OCI-LY7 (cell line): ENCODE data around the gene CELF2. TPM values are rescaled to one million over a fixed set of nuclear protein-coding genes. Genes with fewer than 3 reads are reported as not detected.
"Not testable (repeated sequence)": the region's sequence is repeated elsewhere in the genome, so short reads cannot be mapped to it uniquely, and the experiment has no call there.

Source experiments
- BruUV-seq: library from RNA; stranded (reverse); fragments of 400-500 nt; replicated peaks from 2 replicates; lab custom pipeline; 2021; lab: Mats Ljungman, UMichigan
- CTCF ChIA-PET: fragments of 300-600 bp; sonication (Branson Sonifier 250); formaldehyde crosslinking; loops from one replicate; lab custom pipeline; 2022; ENCODE audit warnings: antibody characterized with exemption; ENCODE audit not compliant: unreplicated experiment; lab: Charles Lee
- POLR2A ChIA-PET: fragments of 300-600 bp; sonication (Branson Sonifier 250); formaldehyde crosslinking; loops from one replicate; lab custom pipeline; 2022; ENCODE audit warnings: antibody characterized with exemption; lab: Charles Lee
- DNase-seq: peaks from one replicate; pipeline ENCODE4 v3.0.0-alpha.2; 2015; ENCODE audit warnings: low spot score
- H2AFZ ChIP-seq: fragments of 200-600 bp; sonication (generic), shearing (Covaris generic); 2 replicates; pipeline ENCODE4 v1.6.1; 2014; ENCODE audit warnings: mild to moderate bottlenecking, antibody characterized with exemption, low read length, moderate library complexity
- H3K27ac ChIP-seq: fragments of 200-600 bp; sonication (generic); 2 replicates; pipeline ENCODE4 v1.5.1; 2014; ENCODE audit warnings: mixed run types, low read depth, mild to moderate bottlenecking, moderate library complexity, low read length, inconsistent platforms; ENCODE audit not compliant: poor library complexity, severe bottlenecking
- H3K36me3 ChIP-seq: fragments of 200-600 bp; sonication (generic); 2 replicates; pipeline ENCODE4 v1.6.1; 2014; ENCODE audit warnings: mild to moderate bottlenecking, antibody characterized with exemption, low read length, moderate library complexity, mixed read lengths; ENCODE audit not compliant: insufficient read depth
- H3K4me1 ChIP-seq: fragments of 200-600 bp; sonication (generic); 2 replicates; pipeline ENCODE4 v1.5.1; 2014; ENCODE audit warnings: mild to moderate bottlenecking, low read length; ENCODE audit not compliant: insufficient read depth, poor library complexity, severe bottlenecking
- H3K4me2 ChIP-seq: fragments of 200-600 bp; sonication (generic); 2 replicates; pipeline ENCODE4 v1.6.1; 2014; ENCODE audit warnings: mild to moderate bottlenecking, low read length
- H3K4me3 ChIP-seq: fragments of 200-600 bp; sonication (generic); 2 replicates; pipeline ENCODE4 v1.5.1; 2014; ENCODE audit warnings: mild to moderate bottlenecking, low read depth, low read length; ENCODE audit not compliant: poor library complexity, severe bottlenecking
- H3K79me2 ChIP-seq: fragments of 200-600 bp; sonication (generic); 2 replicates; pipeline ENCODE4 v1.6.1; 2016; ENCODE audit warnings: low read depth, mild to moderate bottlenecking, low read length, moderate library complexity, mixed read lengths; ENCODE audit not compliant: insufficient read depth
- H3K9me2 ChIP-seq: fragments of 200-600 bp; sonication (generic); 2 replicates; pipeline ENCODE4 v1.6.1; 2016; ENCODE audit warnings: mild to moderate bottlenecking, low read length, mixed read lengths; ENCODE audit not compliant: insufficient read depth
- H3K9me3 ChIP-seq: fragments of 200-600 bp; sonication (generic); 2 replicates; pipeline ENCODE4 v1.6.1; 2014; ENCODE audit warnings: mild to moderate bottlenecking, mixed run types, low read length, mixed read lengths
- H4K20me1 ChIP-seq: fragments of 200-600 bp; sonication (generic); 2 replicates; pipeline ENCODE4 v1.6.1; 2014; ENCODE audit warnings: mild to moderate bottlenecking, antibody characterized with exemption, low read length, moderate library complexity, mixed read lengths; ENCODE audit not compliant: insufficient read depth
- EZH2phosphoT487 ChIP-seq: fragments of 200-600 bp; sonication (generic); IDR thresholded peaks from 2 replicates; pipeline ENCODE4 v1.6.1; 2018; ENCODE audit warnings: low read depth, borderline replicate concordance, mild to moderate bottlenecking, mixed run types, antibody characterized with exemption, low read length, moderate library complexity, mixed read lengths
- intact Hi-C: fragments of 100-400 bp; cut with micrococcal nuclease; formaldehyde crosslinking; loops from one replicate; pipeline ENCODE4 v1.10.0; 2022; ENCODE audit not compliant: unreplicated experiment
- total RNA-seq, 2 experiments: library from RNA; depleted of rRNA in 1 of 2; stranded (reverse); fragments of >200 nt in 1 of 2; shearing (Covaris generic) in 1 of 2; gene quantifications; 2 replicates each; pipeline ENCODE4 v1.2.3, GENCODE V29; 2014 to 2022
- TF ChIP-seq, protein P1 (sequence below): fragments of 200-600 bp; sonication (generic); conservative IDR thresholded peaks from 2 replicates; pipeline ENCODE4 v1.5.1; 2014; ENCODE audit warnings: mild to moderate bottlenecking, antibody characterized with exemption, low read length, moderate library complexity, mixed read lengths

Gene CELF2
- total RNA-seq, 2 experiments from 2014 or later: 5.4 to 19.1 TPM

DNA sequence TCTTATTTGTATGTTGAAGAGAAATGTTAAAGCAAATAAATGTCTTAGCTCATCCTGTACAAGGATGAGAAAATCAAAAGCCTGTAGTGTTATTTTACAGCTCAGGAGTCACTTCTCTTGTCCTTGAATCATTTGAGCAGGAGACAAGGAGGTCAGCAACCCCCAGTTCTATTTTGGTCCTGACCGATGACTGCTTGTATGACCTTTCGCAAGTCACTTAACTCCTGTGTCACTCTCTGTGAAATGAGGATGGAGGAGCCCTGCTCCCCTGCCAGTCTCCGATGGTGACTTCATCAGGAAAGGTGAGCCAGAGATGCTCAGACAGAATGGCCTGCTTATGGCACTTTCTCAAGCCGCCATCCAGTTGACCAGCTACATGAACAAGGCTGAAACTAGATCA, 101.0 kb downstream of the CELF2 start:
- POLR2A ChIA-PET: interaction anchor here (1.1 kb wide), 1 partner anchor 110 kb away, joined by 3 read pairs; no protein-coding TSS in a partner anchor
- no peaks in the 10 kb centered on the region for H3K79me2 ChIP-seq
- no peak for DNase-seq
- no peaks in the 10 kb centered on the region for H3K9me2 ChIP-seq
- H4K20me1 ChIP-seq: no peaks in the 10 kb centered on the region
- H3K36me3 ChIP-seq: no peaks in the 10 kb centered on the region
- CTCF ChIA-PET: no interaction called here
- TF ChIP-seq EZH2phosphoT487: no peak
- TF ChIP-seq, protein P1, sequence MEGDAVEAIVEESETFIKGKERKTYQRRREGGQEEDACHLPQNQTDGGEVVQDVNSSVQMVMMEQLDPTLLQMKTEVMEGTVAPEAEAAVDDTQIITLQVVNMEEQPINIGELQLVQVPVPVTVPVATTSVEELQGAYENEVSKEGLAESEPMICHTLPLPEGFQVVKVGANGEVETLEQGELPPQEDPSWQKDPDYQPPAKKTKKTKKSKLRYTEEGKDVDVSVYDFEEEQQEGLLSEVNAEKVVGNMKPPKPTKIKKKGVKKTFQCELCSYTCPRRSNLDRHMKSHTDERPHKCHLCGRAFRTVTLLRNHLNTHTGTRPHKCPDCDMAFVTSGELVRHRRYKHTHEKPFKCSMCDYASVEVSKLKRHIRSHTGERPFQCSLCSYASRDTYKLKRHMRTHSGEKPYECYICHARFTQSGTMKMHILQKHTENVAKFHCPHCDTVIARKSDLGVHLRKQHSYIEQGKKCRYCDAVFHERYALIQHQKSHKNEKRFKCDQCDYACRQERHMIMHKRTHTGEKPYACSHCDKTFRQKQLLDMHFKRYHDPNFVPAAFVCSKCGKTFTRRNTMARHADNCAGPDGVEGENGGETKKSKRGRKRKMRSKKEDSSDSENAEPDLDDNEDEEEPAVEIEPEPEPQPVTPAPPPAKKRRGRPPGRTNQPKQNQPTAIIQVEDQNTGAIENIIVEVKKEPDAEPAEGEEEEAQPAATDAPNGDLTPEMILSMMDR: no peak
- no peak overlapping the region for H2AFZ ChIP-seq
- no peak overlapping the region for H3K4me3 ChIP-seq
- intact Hi-C loops: no loop called here
- no peak overlapping the region for H3K27ac ChIP-seq
- H3K4me1 ChIP-seq: no peaks in the 10 kb centered on the region
- no peak overlapping the region for H3K4me2 ChIP-seq
- no TSS peak for BruUV-seq
- no peaks in the 10 kb centered on the region for H3K9me3 ChIP-seq

DNA sequence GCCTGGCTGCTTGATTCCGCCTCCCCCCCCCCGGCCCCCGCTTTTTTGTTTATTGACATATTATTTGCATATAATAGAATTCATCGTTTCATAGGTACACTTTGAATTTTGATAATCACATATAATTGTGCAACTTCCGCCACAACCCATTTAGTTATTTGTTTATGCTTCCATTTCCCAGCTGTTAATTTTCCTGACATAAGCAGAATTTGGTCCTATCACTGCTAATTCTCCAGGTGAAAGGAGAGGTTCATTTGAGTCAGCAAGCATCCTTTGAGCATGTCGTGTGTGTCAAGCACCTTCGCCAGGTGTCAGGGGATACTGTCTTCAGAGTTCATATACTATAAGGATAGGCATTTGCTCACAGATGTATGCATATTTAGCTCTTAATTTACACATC, 102.2 kb downstream of the CELF2 start:
- BruUV-seq: no TSS peak
- CTCF ChIA-PET: no interaction called here

DNA sequence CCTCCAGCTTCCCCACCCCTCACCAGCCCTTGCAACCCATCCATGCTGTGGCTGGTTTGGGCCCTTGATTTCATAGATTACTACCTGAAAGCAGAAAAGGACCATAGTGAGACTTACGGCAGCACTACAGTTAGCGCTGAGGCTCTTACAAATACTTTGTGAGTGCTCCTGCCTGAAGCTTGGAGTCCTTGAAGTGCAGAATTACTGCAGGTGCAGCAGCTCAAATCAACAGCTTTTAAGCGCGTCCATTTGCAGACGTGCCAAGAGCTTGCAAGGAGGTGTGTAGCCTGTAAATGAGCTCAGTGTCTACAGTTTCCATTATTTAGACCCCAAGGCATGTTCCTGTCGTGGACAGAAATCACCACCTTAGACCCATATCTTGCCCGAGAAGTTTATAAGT, 103.0 kb downstream of the CELF2 start:
- Histone ChIP-seq H3K27ac (no peak overlapping the region), H3K4me1 (no peaks in the 10 kb centered on the region), H3K4me2 (no peak overlapping the region), H3K79me2 (no peaks in the 10 kb centered on the region), H3K36me3 (no peaks in the 10 kb centered on the region), H3K4me3 (no peak overlapping the region), H3K9me2 (no peaks in the 10 kb centered on the region), H3K9me3 (no peaks in the 10 kb centered on the region), H4K20me1 (no peaks in the 10 kb centered on the region), H2AFZ (no peak overlapping the region)
- POLR2A ChIA-PET: interaction anchor here (0.8 to 1.1 kb wide), 3 partner anchors 9 to 773 kb away, joined by 3 read pairs; no protein-coding TSS in a partner anchor
- no TSS peak for BruUV-seq
- CTCF ChIA-PET: no interaction called here
- intact Hi-C loops: no loop called here
- no peak for DNase-seq
- TF ChIP-seq, protein P1: no peak
- no peak for TF ChIP-seq EZH2phosphoT487

More for the DNA sequence above, 102.2 kb downstream of the CELF2 start:
- intact Hi-C loops: no loop called here
- POLR2A ChIA-PET: interaction anchor here (0.8 to 1.1 kb wide), 3 partner anchors 8 to 774 kb away, joined by 3 read pairs; no protein-coding TSS in a partner anchor
- no peak overlapping the region for H3K27ac ChIP-seq
- H3K9me2 ChIP-seq: no peaks in the 10 kb centered on the region
- H2AFZ ChIP-seq: no peak overlapping the region
- no peaks in the 10 kb centered on the region for H3K9me3 ChIP-seq
- no peaks in the 10 kb centered on the region for H3K36me3 ChIP-seq
- H3K4me3 ChIP-seq: no peak overlapping the region
- no peak for TF ChIP-seq EZH2phosphoT487
- TF ChIP-seq, protein P1: no peak
- H3K79me2 ChIP-seq: no peaks in the 10 kb centered on the region
- no peak for DNase-seq
- no peaks in the 10 kb centered on the region for H4K20me1 ChIP-seq
- no peaks in the 10 kb centered on the region for H3K4me1 ChIP-seq
- no peak overlapping the region for H3K4me2 ChIP-seq

DNA sequence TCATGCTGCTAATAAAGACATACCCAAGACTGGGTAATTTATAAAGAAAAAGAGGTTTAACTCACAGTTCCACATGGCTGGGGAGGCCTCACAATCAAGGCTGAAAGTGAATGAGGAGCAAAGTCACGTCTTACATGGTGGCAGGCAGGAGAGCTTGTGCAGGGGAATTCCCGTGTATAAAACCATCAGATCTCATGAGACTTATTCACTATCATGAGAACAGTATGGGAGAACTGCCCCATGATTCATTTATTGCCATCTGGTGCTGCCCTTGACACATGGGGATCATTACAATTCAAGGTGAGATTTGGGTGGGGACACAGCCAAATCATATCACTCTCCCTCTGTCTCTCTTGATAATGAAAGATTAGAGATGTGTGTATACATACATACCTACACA, 106.2 kb downstream of the CELF2 start:
- H3K27ac ChIP-seq, H3K4me1 ChIP-seq, H3K9me3 ChIP-seq, H2AFZ ChIP-seq, DNase-seq, H3K79me2 ChIP-seq, intact Hi-C loops, H3K36me3 ChIP-seq, CTCF ChIA-PET, POLR2A ChIA-PET, H3K4me2 ChIP-seq, H3K9me2 ChIP-seq, H4K20me1 ChIP-seq, H3K4me3 ChIP-seq, BruUV-seq: not testable (repeated sequence)
